Sigmoid colon (tissue), 3 donors: Measurements from ENCODE around the gene PHTF2.

Experiments
- CTCF ChIP-seq, 4 experiments: fragments of 450-650 bp in 3 of 4; fragments of 200-600 bp in 1 of 4; IDR thresholded peaks; one replicate each; pipeline ENCODE4 v1.5.1; 2016 to 2019; ENCODE audit warnings: antibody characterized with exemption in 4 of 4, mild to moderate bottlenecking in 3 of 4, moderate library complexity in 2 of 4
- POLR2A ChIP-seq, 2 donors: fragments of 450-650 bp; IDR thresholded peaks; one replicate each; pipeline ENCODE4 v1.6.1; 2016; ENCODE audit warnings: antibody characterized with exemption in 2 of 2, mild to moderate bottlenecking in 2 of 2, moderate library complexity in 2 of 2

- TF ChIP-seq POLR2A (IDR thresholded peaks at IDR 0.05) (no peak), CTCF (IDR thresholded peaks at IDR 0.05) (no peak)
Observed at GRCh38 chr7:77765906-77766800, 32.4 kb upstream of the PHTF2 start.
